Upper lobe of left lung (tissue), 6 donors: Measurements from ENCODE around the gene PCSK2. TPM values are rescaled to one million over a fixed set of nuclear protein-coding genes. Genes with fewer than 3 reads are reported as not detected.

Experiments
- ATAC-seq, 2 donors: fragments of 200-7000 bp; cut with Tn5 transposase; one replicate each; pipeline ENCODE4 v1.9.1; 2022; ENCODE audit warnings: mild to moderate bottlenecking in 2 of 2, moderate library complexity in 2 of 2; ENCODE audit not compliant: low FRiP score in 2 of 2
- DNase-seq, 2 donors: peaks; one replicate each; pipeline ENCODE4 v3.0.0-alpha.2; 2019 to 2020
- H3K27ac ChIP-seq, 4 donors: fragments of 200-600 bp; sonication (generic); one replicate each; pipeline ENCODE4 v1.5.1; 2016 to 2019
- H3K27me3 ChIP-seq, 4 donors: fragments of 200-600 bp; sonication (generic); one replicate each; pipeline ENCODE4 v1.5.1; 2017 to 2019
- H3K36me3 ChIP-seq, 4 donors: fragments of 200-600 bp; sonication (generic); one replicate each; pipeline ENCODE4 v1.5.1; 2016 to 2019
- H3K4me1 ChIP-seq, 4 donors: fragments of 200-600 bp; sonication (generic); one replicate each; pipeline ENCODE4 v1.5.1; 2018 to 2019
- H3K4me3 ChIP-seq, 4 donors: fragments of 200-600 bp; sonication (generic); one replicate each; pipeline ENCODE4 v1.5.1; 2017 to 2019; ENCODE audit warnings: mild to moderate bottlenecking in 2 of 4, moderate library complexity in 1 of 4
- H3K9me3 ChIP-seq, 4 donors: fragments of 200-600 bp; sonication (generic); one replicate each; pipeline ENCODE4 v1.5.1; 2018 to 2019
- CTCF ChIP-seq, 6 experiments: fragments of 450-650 bp in 4 of 6; fragments of 200-600 bp in 2 of 6; sonication (generic) in 2 of 6; IDR thresholded peaks; one replicate each; pipeline ENCODE4 v1.5.1; 2016 to 2019; ENCODE audit warnings: antibody characterized with exemption in 6 of 6
- EP300 ChIP-seq, 4 donors: sonication (generic); formaldehyde crosslinking; IDR thresholded peaks; one replicate each; pipeline ENCODE4 v1.5.1; 2017; ENCODE audit warnings: antibody characterized with exemption in 4 of 4, control low read depth in 2 of 4
- POLR2A ChIP-seq, 4 donors: fragments of 450-650 bp; IDR thresholded peaks; one replicate each; pipeline ENCODE4 v1.5.1; 2016 to 2017; ENCODE audit warnings: antibody characterized with exemption in 4 of 4, mild to moderate bottlenecking in 2 of 4
- POLR2AphosphoS5 ChIP-seq, 2 donors: sonication (generic); formaldehyde crosslinking; IDR thresholded peaks; one replicate each; pipeline ENCODE4 v1.5.1; 2017; ENCODE audit warnings: antibody characterized with exemption in 2 of 2
- WGBS, 2 donors: methylation state at CpG; one replicate each; pipeline ENCODE4 v1.1.5; 2017 to 2018; 5-methylcytosine and 5-hydroxymethylcytosine counted together
- total RNA-seq, 6 donors: library from RNA; depleted of rRNA in 4 of 6; stranded (reverse); fragments of >200 nt in 4 of 6; gene quantifications; one replicate each; pipeline versions ENCODE4 v1.1.0 to v1.2.1, GENCODE V29; 2016 to 2021
- donor health status: DM: no; HTN: no; CAD: no; lungs with moderate emphysema.
- donor health status: DM: no; HTN: yes; CAD: no; lungs with severe emphysema.

The PCSK2 gene
- total RNA-seq, 6 donors from 2014 or later = 1.4 to 75.3 (median 15.9) TPM

- DNase-seq (no peak), ATAC-seq (no peak)
- Histone ChIP-seq H3K36me3 (no peaks in the 10 kb centered on the region), H3K4me1 (no peaks in the 10 kb centered on the region), H3K4me3 (no peak overlapping the region), H3K9me3 (no peaks in the 10 kb centered on the region), H3K27ac (no peak overlapping the region), H3K27me3 (no peaks in the 10 kb centered on the region)
- no peak for TF ChIP-seq EP300 (IDR thresholded peaks at IDR 0.05)
- no peak for TF ChIP-seq CTCF (IDR thresholded peaks at IDR 0.05)
- no peak for TF ChIP-seq POLR2A (IDR thresholded peaks at IDR 0.05)
- TF ChIP-seq POLR2AphosphoS5 (IDR thresholded peaks at IDR 0.05) = no peak
- WGBS, 2 donors = 80 to 81% methylated on average over 3 of the region's 3 CpGs
Measured at GRCh38 chr20:17395729-17396128, 168.9 kb downstream of the PCSK2 start.

GRCh38 chr20:17399303-17399985 is 172.6 kb downstream of the PCSK2 start:
- no peak for ATAC-seq

GRCh38 chr20:17403461-17403860 is 176.6 kb downstream of the PCSK2 start:
- Histone ChIP-seq H3K4me1 (no peaks in the 10 kb centered on the region), H3K27ac (no peak overlapping the region), H3K9me3 (no peaks in the 10 kb centered on the region), H3K36me3 (no peaks in the 10 kb centered on the region), H3K4me3 (no peak overlapping the region), H3K27me3 (no peaks in the 10 kb centered on the region)
- 56 to 60% methylated on average over 4 of the region's 4 CpGs for WGBS, 2 donors
- TF ChIP-seq POLR2A (IDR thresholded peaks at IDR 0.05) (no peak), POLR2AphosphoS5 (IDR thresholded peaks at IDR 0.05) (no peak), CTCF (IDR thresholded peaks at IDR 0.05) (no peak), EP300 (IDR thresholded peaks at IDR 0.05) (no peak)
- ATAC-seq (no peak), DNase-seq (no peak)

More at GRCh38 chr20:17399303-17399985, 172.6 kb downstream of the PCSK2 start:
- Histone ChIP-seq H3K9me3 (no peaks in the 10 kb centered on the region), H3K4me1 (no peaks in the 10 kb centered on the region), H3K27me3 (no peaks in the 10 kb centered on the region), H3K36me3 (no peaks in the 10 kb centered on the region), H3K4me3 (no peak overlapping the region), H3K27ac (no peak overlapping the region)
- DNase-seq = no peak
- WGBS, 2 donors = 37 to 40% methylated on average over 7 of the region's 7 CpGs
- TF ChIP-seq POLR2AphosphoS5 (IDR thresholded peaks at IDR 0.05) = no peak
- TF ChIP-seq EP300 (IDR thresholded peaks at IDR 0.05) = no peak
- no peak for TF ChIP-seq POLR2A (IDR thresholded peaks at IDR 0.05)
- no peak for TF ChIP-seq CTCF (IDR thresholded peaks at IDR 0.05)

- Histone ChIP-seq H3K4me1 (no peaks in the 10 kb centered on the region), H3K36me3 (no peaks in the 10 kb centered on the region), H3K27me3 (no peaks in the 10 kb centered on the region), H3K9me3 (peaks cover 0 to 2% (median 0%) of the 10 kb centered on the region in 4 donors), H3K27ac (no peak overlapping the region), H3K4me3 (no peak overlapping the region)
- no peak for DNase-seq
- no peak for ATAC-seq
- TF ChIP-seq CTCF (IDR thresholded peaks at IDR 0.05) = no peak
- no peak for TF ChIP-seq POLR2AphosphoS5 (IDR thresholded peaks at IDR 0.05)
- no peak for TF ChIP-seq EP300 (IDR thresholded peaks at IDR 0.05)
- no peak for TF ChIP-seq POLR2A (IDR thresholded peaks at IDR 0.05)
- 81% methylated on average over 3 of the region's 3 CpGs for WGBS, 2 donors
Measured at GRCh38 chr20:17406051-17406590, 179.3 kb downstream of the PCSK2 start.

- ATAC-seq (no peak), DNase-seq (no peak)
- no peaks in the 10 kb centered on the region for H3K36me3 ChIP-seq
- H3K27me3 ChIP-seq = no peaks in the 10 kb centered on the region
- no peak overlapping the region for H3K27ac ChIP-seq
- H3K4me3 ChIP-seq = no peak overlapping the region
- no peak for TF ChIP-seq EP300 (IDR thresholded peaks at IDR 0.05)
- TF ChIP-seq CTCF (IDR thresholded peaks at IDR 0.05) = no peak
- TF ChIP-seq POLR2AphosphoS5 (IDR thresholded peaks at IDR 0.05) = no peak
- TF ChIP-seq POLR2A (IDR thresholded peaks at IDR 0.05) = no peak
- no peaks in the 10 kb centered on the region for H3K4me1 ChIP-seq
- peaks cover 0 to 3% (median 0%) of the 10 kb centered on the region in 4 donors for H3K9me3 ChIP-seq
- WGBS, 2 donors = 62 to 63% methylated on average over 5 of the region's 5 CpGs
Measured at GRCh38 chr20:17407550-17407949, 180.7 kb downstream of the PCSK2 start.
